Measurements from ENCODE around the gene CST3. TPM values are rescaled to one million over a fixed set of nuclear protein-coding genes. Genes with fewer than 3 reads are reported as not detected.

The CST3 gene
- polyA plus RNA-seq, 2 of the 4 experiments (the other 2 are of a cell fraction): 136 to 238 TPM

DNA sequence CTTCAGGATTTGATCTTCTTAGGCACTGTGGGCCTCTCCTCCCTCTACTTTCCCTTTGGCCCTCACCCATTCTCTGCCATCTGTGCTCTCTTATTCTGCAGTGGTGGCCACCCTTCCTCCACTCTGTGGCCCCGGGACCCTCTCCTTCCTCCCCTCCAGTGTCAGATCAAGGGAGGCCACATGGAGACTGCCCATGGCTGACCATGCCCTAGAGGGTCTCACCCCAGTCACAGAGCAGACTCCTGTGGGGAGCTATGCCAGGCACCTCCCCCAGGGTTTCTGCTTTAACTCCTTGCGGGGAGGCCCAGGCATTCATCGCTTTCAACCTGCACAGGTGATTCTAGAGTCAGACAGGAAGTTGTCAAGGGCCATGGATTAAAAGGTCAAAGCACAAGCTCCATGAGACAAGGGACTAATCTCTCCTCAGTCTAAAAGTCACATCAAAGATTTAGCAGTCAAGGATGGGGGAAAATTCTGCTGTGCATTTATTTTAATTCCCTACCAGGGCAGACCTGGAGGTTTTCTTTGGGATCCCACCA, 15.7 kb upstream of the CST3 start:
- DNase-seq (ENCODE audit: low read depth in 1 of 2, low spot score in 1 of 2) (no peak), FAIRE-seq (no peak), ATAC-seq (no peak)
- 89% methylated on average over 3 of the region's 3 CpGs for WGBS (ENCODE audit: missing lambda C conversion rate)
- no peaks in the 10 kb centered on the region for H3K9me3 ChIP-seq
- peaks cover 1% of the 10 kb centered on the region; the same call in 1 of the 3 replicates for H3K4me1 ChIP-seq
- no peak overlapping the region for H3K27ac ChIP-seq
- no peak overlapping the region for H3K4me3 ChIP-seq
- ChIA-PET POLR2A (no interaction called here), CTCF (interaction anchor here (1.2 to 6.5 kb wide), 3 partner anchors 9 to 217 kb away, joined by 3 to 41 read pairs (median 3); no protein-coding TSS in a partner anchor)
- no peak overlapping the region for H3K4me2 ChIP-seq
- TF ChIP-seq FOSB (CRISPR knock-in tag; IDR thresholded peaks at IDR 0.05) (no peak), ZFP36 (IDR thresholded peaks at IDR 0.05; ENCODE audit: borderline replicate concordance, partially characterized antibody) (no peak), TP53 (CRISPR knock-in tag; IDR thresholded peaks at IDR 0.05) (no peak), SREBF2 (IDR thresholded peaks at IDR 0.05) (no peak), CHD4 (IDR thresholded peaks at IDR 0.05; ENCODE audit: borderline replicate concordance) (no peak), EP300 (IDR thresholded peaks at IDR 0.05) (no peak), RFX5 (IDR thresholded peaks at IDR 0.05) (no peak), KDM5A (IDR thresholded peaks at IDR 0.05) (no peak), FOSL2 (IDR thresholded peaks at IDR 0.05) (no peak), FOSL2 (CRISPR knock-in tag; IDR thresholded peaks at IDR 0.05) (no peak), POLR2AphosphoS2 (conservative IDR thresholded peaks at IDR 0.05; ENCODE audit: low read length) (no peak), GATA3 (IDR thresholded peaks at IDR 0.05; ENCODE audit: borderline replicate concordance) (no peak)
- TF ChIP-seq, protein P1, sequence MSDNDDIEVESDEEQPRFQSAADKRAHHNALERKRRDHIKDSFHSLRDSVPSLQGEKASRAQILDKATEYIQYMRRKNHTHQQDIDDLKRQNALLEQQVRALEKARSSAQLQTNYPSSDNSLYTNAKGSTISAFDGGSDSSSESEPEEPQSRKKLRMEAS (IDR thresholded peaks at IDR 0.05): no peak
- TF ChIP-seq, protein P2, sequence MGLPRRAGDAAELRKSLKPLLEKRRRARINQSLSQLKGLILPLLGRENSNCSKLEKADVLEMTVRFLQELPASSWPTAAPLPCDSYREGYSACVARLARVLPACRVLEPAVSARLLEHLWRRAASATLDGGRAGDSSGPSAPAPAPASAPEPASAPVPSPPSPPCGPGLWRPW (IDR thresholded peaks at IDR 0.05): no peak
- TF ChIP-seq, protein P3, sequence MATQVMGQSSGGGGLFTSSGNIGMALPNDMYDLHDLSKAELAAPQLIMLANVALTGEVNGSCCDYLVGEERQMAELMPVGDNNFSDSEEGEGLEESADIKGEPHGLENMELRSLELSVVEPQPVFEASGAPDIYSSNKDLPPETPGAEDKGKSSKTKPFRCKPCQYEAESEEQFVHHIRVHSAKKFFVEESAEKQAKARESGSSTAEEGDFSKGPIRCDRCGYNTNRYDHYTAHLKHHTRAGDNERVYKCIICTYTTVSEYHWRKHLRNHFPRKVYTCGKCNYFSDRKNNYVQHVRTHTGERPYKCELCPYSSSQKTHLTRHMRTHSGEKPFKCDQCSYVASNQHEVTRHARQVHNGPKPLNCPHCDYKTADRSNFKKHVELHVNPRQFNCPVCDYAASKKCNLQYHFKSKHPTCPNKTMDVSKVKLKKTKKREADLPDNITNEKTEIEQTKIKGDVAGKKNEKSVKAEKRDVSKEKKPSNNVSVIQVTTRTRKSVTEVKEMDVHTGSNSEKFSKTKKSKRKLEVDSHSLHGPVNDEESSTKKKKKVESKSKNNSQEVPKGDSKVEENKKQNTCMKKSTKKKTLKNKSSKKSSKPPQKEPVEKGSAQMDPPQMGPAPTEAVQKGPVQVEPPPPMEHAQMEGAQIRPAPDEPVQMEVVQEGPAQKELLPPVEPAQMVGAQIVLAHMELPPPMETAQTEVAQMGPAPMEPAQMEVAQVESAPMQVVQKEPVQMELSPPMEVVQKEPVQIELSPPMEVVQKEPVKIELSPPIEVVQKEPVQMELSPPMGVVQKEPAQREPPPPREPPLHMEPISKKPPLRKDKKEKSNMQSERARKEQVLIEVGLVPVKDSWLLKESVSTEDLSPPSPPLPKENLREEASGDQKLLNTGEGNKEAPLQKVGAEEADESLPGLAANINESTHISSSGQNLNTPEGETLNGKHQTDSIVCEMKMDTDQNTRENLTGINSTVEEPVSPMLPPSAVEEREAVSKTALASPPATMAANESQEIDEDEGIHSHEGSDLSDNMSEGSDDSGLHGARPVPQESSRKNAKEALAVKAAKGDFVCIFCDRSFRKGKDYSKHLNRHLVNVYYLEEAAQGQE (IDR thresholded peaks at IDR 0.05): no peak
- TF ChIP-seq, protein P4, sequence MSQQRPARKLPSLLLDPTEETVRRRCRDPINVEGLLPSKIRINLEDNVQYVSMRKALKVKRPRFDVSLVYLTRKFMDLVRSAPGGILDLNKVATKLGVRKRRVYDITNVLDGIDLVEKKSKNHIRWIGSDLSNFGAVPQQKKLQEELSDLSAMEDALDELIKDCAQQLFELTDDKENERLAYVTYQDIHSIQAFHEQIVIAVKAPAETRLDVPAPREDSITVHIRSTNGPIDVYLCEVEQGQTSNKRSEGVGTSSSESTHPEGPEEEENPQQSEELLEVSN (IDR thresholded peaks at IDR 0.05; ENCODE audit: borderline replicate concordance, low read depth): no peak

DNA sequence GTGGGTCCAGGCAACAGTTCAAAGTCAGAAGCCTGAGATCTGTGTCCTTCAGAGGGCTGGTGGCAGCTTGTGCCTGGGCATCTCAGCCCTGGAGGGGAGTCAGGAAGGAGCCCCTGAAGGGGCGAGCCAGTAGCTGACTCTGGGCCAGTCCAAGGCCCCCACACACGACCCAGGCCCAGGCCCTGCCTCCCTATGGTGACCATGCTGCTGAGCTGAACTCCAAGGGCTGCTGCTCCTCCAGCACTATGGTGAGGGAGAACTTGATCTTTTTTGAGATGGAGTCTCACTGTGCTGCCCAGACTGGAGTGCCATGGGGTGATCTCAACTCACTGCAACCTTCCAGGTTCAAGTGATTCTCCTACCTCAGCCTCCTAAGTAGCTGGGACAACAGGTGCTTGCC, 15.2 kb upstream of the CST3 start:
- H3K4me2 ChIP-seq: no peak overlapping the region
- DNase-seq (ENCODE audit: low read depth in 1 of 2, low spot score in 1 of 2): no peak
- no peak overlapping the region for H3K4me3 ChIP-seq
- CTCF ChIA-PET: interaction anchor here (1.2 to 6.5 kb wide), 2 partner anchors 15 to 217 kb away, joined by 3 to 41 read pairs; no protein-coding TSS in a partner anchor
- no peaks in the 10 kb centered on the region for H3K9me3 ChIP-seq
- POLR2A ChIA-PET: no interaction called here
- no peak for FAIRE-seq
- H3K27ac ChIP-seq: no peak overlapping the region
- no peaks in the 10 kb centered on the region for H3K4me1 ChIP-seq
- WGBS (ENCODE audit: missing lambda C conversion rate): 29% methylated on average over 1 of the region's 2 CpGs
- no peak for ATAC-seq
- no peak for TF ChIP-seq CEBPB (IDR thresholded peaks at IDR 0.05)
- TF ChIP-seq, protein P1 (IDR thresholded peaks at IDR 0.05): no peak
- TF ChIP-seq, protein P5, sequence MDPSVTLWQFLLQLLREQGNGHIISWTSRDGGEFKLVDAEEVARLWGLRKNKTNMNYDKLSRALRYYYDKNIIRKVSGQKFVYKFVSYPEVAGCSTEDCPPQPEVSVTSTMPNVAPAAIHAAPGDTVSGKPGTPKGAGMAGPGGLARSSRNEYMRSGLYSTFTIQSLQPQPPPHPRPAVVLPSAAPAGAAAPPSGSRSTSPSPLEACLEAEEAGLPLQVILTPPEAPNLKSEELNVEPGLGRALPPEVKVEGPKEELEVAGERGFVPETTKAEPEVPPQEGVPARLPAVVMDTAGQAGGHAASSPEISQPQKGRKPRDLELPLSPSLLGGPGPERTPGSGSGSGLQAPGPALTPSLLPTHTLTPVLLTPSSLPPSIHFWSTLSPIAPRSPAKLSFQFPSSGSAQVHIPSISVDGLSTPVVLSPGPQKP (IDR thresholded peaks at IDR 0.05; ENCODE audit: low read depth, low read length): no peak
